ENCODE results near the gene LYPD1.

LYPD1 gene

DNA sequence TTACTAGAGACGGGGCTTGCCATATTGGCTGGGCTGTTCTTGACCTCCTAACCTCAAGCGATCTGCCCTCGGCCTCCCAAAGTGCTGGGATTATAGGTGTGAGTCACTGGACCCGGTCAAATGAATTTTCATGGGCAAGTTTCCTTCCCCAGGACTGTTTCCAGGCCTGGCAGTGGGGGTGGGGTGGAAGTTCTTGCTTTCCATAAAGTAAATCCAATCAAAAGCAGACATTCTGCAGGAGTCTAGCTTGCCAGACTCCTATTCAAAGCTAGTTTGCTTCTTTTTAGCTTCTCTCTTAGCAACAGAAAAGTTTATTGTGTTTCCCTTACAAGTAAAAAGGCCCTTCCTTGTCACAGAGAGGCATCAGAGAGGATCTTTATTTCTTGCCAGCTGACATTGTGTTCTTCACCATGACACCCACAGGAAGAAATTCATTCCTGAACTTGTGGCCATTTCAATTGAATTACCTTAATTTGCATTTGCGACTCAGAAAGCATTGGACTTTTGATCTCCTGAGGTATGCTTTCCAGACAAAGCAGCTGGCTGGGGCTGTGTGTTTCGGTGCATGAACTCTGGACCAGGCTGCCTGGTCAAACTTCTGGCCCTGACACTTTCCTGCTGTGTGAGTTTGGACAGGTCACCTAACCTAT is 37.9 kb downstream of the LYPD1 start:
- DNase-seq = no peak

DNA sequence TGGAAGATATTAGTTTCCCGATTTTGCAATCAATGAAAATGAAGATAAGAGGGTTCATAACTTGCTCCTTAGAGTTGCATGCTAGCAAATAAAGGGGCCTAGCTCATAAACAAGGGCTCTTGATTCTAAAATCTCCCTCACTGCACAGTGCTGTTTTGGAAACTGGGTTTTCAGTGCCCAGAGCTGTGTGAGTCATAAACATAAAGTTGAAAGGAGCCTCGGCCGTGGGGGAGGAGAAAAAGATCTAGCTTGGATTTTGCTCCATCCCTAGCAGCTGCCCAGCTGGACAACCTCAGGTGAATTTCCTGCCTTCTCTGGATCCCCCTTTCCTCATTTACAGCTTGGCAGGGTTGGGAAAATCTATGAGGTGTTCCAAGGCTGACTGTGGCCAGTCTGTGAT is 42.5 kb downstream of the LYPD1 start:
- DNase-seq = no peak

DNA sequence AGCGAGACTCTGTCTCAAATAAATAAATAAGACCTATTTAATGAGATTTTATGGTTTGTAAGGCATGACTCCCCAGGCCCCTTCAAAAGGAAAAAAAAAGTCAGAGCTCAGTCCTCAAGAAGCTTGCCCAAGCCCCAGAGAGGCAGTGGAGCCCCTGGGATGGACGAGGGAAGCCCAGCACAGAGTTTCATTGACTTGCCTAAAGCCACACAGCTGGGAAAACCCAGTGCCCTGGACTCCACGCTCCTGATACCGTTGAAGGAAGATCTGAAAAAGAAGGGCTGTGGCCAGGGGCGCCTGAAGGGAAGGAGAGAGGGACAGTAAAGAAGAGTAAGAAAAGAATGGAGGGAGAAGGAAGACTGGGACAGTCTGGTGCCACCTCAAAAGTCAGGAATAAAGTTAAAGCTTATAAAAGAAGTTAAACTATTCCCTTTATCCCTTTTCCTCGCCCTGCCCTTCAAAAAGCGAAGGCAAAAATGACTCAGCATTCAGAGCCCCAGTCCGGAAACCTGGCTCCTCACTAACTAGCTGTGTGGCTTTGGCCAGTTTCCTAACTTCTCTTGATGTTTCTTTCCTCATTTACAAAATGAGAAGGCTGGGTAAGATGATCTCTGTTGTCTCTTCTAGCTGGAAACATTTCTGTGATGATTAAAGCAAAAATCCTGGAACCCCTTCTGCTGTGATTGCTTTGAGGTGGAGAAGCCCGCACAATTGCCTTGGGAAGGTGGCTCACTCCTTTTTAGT is 46.7 kb downstream of the LYPD1 start:
- DNase-seq = no peak

DNA sequence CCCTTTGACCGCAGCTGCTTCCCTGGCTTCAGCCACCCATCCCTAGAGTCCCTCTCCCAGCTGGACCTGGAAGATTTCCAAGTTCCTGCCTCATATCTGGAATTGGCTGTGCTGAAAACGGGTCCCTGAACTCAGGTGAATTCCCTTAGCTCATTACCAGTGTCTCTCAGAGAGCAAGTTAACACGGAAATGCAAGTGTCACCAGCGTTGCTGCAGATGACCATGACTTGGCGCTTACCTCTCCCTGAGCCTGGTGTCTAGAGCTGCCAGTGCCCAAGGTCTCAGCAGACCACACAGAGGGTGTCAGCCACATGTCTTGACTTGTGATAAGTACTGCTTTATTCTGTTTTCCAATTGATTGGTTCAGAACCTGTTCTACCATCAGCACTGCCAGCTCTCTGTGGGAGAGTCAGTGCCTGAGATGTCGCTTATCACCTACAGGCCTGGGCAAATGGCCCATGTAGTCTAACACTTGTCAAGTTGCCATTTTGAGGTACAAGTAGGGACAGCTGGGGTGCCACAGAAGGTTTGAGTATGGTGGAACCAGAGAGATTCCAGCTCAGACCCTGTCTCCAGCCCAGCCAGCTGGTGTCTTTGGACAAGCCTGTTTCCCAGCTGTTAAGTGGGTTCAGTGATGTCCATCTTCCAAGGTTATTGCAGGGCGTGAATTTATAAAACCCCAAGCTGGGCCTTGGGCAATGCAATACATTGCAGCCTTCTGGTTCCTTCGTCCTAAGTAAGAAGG is 48.7 kb downstream of the LYPD1 start:
- no peak for DNase-seq

DNA sequence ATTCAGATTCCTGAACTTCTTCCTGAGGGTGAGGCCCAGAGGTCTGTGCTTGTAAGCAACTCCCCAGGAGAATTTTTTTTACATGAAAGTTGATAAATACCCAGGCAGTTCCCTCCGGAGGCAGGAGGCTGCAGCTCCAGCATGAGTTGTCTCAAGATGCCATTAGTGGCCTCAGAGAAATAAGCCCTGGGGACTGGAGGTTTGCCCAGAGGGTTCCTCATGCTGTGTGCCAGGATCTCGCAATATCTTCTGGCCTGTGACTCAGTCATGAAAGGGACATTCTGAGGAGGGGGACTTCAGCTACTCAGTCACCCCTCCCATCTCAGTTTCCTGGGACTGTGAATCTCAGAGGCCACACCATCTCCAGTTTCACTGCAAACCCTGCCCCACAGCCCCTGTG is 49.9 kb downstream of the LYPD1 start:
- no peak for DNase-seq

DNA sequence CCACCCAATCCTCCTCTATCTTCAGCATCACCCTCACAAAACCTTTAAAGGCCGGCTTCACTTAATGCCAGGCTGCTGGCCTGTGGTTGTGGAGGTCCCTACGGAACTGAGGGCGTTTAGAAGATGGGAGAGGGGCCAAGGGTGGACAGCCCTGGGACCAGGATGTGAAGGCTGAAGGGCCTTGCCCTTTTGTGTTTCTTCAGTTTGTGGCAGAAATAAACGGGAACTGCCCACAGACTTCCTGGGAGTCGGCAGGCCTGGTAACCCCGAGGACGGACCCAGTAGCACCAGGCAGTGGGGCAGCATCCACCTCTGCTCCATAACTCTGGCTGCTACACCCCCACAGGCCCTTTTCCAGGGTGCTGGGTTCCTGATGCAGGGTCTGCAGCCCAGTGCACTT is 51.3 kb downstream of the LYPD1 start:
- no peak for DNase-seq

DNA sequence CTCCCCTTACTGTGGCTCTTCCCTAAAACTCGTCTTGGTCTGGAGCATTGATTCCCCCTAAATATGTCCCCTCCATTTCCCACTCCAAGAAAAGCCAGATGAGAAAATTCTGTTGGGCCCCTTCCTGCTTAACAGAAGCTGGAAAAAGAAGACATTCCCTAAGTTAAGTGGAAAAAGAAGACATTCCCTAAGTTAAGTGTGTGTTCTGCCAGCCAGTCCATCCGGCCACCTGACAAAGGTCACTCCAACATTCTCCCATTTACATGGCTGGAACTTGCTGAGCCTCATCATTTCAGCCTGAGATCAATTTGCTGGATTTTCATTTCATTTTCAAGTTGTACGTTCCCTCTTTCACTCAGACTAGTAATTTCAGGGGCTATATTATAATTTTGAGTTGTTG is 52.0 kb downstream of the LYPD1 start:
- DNase-seq = no peak

DNA sequence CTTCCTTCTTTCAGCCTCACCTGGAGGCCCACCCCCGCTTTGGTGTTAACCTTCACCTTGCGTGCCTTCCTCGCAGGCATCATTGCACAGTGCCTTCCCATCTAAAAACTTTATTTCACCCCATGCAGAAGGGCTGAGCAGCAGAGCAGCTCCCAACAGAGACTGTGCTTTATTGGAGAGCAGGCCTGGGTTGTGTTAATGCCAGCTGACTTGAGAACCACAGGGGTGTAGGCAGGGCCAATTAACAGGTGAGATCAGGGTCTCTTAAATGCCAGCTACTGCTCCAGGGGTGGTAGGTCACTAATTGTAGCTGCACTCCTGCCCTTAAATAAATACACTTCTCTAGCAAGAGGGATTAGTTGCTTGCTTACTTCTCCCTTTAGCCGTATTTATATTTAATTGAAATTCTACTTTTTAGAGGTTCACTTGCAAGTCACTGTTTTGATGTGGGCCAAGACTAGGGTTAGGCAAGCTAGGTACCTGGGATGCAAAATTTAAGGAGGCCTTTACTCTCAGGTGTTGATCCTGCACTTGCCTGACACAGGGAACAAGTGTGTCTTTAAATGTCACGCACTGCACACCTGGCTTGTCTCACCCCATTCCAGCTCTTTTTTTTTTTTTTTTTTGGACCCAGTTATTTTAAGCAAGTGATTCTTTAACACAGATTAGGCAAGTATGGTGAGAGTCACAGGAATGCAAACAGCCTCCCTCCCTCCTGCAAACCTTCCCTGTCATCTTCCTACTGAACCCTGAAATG is 54.5 kb downstream of the LYPD1 start:
- no peak for DNase-seq

DNA sequence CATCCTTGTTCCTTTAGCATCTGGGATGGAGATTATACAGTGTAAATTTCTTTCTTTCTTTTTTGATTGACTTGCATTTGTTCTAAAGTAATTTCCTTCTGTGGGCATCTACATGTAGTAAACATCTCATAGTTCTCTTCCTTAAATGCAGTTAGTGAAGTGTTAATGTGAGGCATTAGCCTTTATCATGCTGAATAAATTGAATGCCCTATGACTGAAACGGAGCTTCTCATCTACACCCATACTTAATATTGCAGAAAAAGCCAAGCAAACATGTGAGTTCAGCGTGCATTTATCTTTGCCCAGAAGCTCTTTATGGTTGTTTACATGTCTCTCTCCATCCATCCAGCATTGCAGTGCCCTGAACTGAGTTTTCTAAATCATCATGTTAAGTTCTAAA is 58.3 kb downstream of the LYPD1 start:
- DNase-seq = no peak

DNA sequence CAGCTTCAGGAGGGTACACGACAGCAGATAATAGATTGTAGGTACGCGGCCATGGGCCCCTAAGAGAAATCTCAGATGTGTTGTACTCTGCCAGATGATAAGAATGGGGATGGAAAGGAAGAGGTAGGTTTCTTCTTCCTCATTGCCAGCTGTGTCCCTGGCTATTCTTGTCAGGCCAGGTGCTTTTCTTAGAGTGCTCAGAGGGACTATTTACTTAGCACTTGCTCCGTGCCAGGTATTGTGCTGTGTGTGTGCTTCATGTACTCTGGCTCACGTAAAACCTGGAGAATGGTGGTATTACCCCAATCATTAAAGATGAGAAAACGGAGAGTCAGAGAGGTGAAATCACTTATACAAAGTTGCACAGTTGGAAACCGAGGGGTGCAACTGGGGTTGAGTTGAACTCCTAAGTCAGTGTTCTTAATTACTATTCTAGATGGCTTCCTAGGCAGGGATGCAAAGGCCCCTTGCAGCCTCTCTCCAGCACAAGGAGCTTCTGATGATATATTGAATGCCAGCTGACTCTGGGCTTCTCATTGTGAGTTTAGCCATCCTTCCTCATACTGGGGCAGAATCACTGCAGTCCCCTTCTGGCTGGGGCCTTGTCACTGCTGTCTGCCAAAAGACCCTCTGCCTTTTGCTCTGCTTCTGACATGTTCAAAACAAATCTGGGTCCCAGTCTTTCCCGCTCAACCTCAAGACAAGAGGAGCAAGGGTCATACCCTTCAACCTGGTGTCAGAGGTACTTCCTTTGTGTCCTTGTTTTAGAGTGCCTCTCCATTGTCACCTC is 60.7 kb downstream of the LYPD1 start:
- no peak for DNase-seq

DNA sequence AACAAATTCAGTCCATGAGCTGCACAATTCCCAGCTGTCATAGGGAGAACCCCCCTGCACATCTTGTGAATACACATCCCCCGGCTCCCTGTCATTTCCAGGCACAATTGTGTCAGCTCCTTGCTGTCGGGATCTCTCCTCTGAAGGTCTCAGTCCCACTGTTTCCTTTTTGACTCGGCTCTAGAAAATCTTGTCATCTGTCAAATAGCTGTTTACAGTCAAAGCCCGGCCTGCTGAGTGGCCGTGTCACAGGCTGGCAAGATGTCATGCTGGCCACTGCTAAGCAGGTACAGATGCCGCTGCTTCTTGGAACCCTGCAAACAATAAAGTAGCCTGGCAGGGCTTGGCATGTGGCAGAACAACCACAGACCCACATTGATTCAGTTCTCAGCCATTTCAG is 61.7 kb downstream of the LYPD1 start:
- DNase-seq = no peak

DNA sequence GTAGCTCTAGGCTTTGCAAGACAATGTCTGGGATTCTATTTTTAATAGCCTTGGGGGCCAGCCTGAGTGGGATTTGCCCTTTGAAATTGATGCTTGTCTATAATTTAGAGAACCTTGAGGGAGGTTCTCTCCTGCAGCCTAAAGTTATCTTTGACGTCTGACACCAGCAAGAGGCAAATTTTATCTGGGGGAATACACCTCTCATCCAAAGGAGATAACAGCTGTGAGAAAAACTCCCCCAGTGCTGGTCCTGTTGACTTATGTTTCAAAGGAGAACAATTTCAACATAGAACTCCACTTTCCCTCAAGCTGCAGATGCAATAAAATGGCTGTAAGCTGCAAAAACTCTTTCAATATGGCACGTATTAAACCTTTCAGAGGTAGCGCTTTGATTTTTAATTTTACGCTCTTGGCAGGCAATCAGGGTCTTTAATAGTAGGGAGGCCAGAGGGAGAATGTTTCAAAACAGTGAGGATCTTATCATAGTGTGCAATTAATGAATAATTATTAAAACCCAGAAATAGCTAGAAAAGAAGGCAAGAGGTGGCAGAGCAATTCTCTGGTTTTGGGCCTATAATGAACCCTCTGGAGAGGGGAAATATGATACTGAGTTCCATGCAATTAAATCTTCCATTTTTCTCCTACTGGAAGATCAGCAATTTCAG is 62.4 kb downstream of the LYPD1 start:
- no peak for DNase-seq

DNA sequence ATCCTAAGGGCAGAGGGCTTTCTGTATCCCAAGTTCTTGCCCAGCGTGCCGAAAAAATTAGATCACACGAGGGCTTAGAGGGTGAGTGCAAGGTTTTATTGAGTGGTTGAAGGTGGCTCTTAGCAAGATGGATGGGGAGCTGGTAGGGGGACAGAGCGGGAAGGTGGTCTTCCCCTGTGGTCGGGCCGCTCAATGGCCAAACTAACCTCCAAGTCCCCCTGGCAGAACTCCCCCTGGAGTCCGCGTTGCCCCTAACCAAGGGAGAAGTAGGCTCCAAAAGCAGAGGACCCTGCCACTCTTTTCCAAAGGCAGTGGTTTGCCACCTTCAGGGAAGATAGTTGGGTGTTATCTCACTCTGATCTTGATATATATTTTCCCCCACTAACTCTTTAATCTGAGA is 63.4 kb downstream of the LYPD1 start:
- no peak for DNase-seq

DNA sequence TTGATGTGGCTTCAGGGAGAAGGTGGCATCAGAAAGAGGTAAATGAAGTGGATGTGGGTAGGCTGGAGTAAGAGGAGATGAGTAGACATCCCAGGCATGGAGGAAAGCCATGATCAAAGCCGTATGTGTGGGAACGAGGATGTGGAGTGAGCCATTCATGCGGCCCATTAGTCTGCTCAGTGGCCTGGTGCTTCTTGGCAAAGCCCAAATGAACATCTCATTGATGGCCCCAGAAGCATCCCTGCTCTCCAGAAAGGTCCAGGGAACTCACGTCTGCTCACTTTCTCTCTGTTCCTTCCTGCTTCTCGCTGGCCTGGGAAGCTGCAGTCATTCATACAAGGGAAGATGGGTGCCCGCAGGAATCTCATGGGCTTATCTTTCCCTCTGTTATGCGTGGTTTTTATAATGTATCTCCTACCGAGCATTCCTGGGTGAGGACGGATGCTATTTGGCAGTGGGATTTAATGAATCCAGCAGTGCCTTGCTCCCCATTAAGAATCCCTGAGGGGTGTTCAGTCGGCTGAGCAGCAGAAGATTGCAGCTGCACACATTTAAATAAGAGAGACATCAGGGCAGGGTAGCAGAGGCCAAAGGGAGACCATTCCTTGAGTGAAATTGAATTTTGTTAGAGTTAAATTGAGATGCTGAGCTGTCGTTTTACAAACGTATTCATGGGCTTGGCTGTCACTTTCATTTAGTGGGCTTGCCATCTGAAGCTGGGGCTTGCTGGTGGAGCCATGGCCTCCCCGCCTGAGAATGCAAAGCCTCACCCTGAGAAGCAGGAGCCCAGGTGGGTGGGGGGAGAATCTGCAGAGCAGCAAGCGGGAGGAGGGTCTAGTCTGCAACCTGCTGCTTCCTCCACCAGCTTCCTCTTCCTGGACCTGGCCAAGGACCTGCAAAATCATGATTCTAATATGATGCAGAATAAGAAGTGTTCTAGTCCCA is 64.5 kb downstream of the LYPD1 start:
- no peak for DNase-seq

DNA sequence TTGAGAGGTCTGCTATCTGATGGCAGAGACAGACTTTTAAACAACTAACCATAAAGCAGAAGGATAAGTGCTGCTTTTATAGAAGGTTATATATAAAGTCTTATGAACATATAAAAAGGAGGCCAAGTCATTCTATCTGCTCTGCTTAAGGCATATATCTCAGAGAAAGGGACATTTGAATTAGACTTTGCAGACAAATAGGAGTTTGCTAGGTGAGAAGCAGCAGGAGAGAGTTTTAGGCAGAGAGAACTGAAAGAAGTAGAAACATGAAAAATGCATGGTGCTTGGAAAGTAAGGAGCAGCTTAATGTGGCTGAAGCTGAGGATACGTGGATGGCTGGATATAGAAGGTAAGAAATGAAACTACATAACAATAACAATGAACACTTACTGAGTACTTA is 65.4 kb downstream of the LYPD1 start:
- DNase-seq = no peak

DNA sequence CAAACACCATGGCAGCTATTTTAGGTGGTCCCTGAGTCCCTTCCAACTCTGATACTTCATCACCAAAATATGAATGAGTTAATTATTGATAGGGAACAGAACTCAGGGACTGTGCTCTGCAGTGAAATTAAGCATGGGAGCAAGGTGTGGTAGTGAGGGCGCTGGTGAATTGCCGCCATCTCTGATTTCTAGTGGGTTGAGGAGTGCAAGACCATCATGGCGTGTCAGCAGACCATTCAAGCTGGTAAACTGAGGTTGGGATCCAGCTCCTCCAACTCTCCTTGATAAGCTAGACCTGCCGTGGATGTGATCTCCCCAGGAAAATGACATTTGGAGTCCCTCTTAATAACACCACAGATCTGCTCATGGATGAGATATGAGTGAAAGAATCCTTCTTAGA is 70.4 kb downstream of the LYPD1 start:
- DNase-seq = no peak

DNA sequence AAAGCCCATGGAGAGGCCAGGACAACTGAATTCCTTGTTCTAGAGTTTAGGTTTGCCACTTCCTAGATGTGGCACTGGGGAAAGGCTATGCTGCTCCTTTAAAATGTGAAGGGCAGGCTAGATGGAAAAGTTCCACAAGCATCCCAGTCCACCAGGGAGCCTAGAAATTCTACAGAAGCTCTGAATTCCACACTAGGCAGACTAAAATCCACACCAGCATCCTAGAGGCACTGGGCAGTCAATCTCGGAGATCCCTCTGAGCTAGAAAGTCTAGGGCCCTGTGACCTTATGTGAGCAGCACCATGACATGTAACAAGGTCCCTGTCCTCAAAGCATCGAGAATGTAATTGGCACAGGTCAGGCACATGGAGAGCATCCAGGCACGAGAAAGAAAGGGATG is 71.5 kb downstream of the LYPD1 start:
- DNase-seq = no peak

DNA sequence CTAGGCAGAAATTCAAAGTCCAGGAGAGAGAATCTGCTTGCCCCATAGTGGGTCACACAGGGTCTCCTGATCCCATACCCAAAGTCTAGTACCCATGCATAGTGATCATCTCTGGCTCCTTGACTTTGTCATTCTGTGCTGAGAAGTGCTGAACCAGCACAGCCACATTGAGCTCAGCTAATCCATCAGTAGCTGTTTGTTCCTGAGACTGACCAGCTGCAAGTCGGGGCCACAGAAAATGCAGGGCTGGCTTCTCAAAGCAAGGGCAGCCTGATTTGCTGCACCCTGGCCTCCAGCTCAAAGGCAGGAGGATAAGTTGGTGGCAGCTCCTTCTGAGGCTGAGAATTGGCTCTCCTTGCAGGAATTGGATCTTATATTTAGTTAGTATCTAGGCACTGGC is 72.2 kb downstream of the LYPD1 start:
- no peak for DNase-seq

DNA sequence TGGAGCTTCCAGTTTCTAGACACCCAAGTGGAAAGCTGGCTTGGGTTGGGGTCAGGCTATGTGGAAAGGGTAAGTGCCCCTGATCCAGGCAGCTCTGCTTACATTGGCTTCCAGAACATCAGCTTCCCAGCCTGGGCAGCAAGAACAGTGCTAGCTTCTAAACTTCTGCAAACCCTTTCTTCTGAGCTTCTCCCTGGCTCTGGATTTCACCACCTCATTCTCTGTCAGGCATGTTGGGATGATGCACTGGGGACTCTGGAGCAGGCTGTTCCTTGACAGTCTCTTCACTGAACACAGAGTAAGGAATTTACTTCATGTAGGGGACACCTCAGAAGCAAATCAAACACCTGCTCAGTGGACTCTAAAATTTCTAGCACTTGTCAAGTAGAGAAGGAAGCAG is 72.8 kb downstream of the LYPD1 start:
- DNase-seq = no peak

DNA sequence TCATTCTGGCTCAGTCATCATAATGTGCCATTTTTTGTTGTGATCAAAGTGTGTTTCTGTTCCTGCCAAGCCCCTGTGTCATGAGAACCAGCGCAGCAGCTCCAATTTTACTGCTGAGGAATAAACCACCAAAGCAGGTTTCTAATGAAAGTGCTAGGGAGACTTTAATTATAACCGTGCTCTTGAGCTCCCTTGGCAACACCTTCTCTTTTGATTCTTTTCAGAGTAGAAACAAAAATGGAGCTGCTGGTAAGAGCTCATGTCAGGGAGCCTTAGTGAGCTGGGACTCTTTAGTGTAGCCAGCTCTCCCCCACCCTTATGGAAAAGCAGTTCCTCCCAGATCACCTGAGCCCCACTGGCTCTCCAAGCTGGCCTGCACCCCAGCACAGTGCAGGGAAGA is 74.3 kb downstream of the LYPD1 start:
- no peak for DNase-seq

DNA sequence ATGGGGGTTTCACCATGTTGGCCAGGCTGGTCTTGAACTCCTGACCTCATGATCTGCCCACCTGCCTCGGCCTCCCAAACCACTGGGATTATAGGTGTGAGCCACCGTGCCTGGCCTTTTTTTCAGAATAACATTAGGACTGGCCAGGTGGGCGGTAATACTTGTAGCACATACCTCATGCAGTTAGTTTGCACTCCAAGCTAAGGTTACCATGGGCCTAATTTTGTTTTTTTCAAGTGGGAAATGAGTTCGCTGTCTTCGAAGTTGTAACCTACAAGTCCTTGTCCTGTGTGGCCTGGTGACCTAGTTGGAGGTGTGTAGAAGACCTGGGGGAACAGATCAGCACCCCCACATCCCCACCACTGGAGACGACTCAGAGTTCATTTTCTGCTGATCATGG is 74.8 kb downstream of the LYPD1 start:
- DNase-seq = no peak

Data from activated T-cell treated with anti-CD3 and anti-CD28 coated beads for 4 hours (primary cell).